Endothelial cell of umbilical vein (primary cell): ENCODE data around the gene TSPAN14. TPM values are rescaled to one million over a fixed set of nuclear protein-coding genes. Genes with fewer than 3 reads are reported as not detected.

Experiments
- BruUV-seq: library from RNA; stranded (reverse); fragments of 400-500 nt; replicated peaks from 2 replicates; lab custom pipeline; 2021; lab: Mats Ljungman, UMichigan
- CTCF ChIA-PET: fragments of 300-600, 350-600 bp; sonication (Branson Sonifier 250); formaldehyde crosslinking; loops from one replicate; lab custom pipeline; 2021; ENCODE audit warnings: antibody characterized with exemption, inconsistent platforms; lab: Charles Lee
- POLR2A ChIA-PET: fragments of 300-600, 350-600 bp; sonication (Branson Sonifier 250); formaldehyde crosslinking; loops from one replicate; lab custom pipeline; 2021; ENCODE audit warnings: antibody characterized with exemption, inconsistent platforms; lab: Charles Lee
- DNase-seq: peaks from one replicate; pipeline ENCODE4 v3.0.0-alpha.2; 2011; ENCODE audit warnings: low read depth, low spot score
- FAIRE-seq: peaks from 2 replicates; lab custom pipeline; 2011; peaks lifted over from hg19 to GRCh38; lab: Jason Lieb, UNC
- H2AFZ ChIP-seq: 2 replicates; pipeline ENCODE4 v1.6.0; 2012; ENCODE audit warnings: low read depth, low read length, control low read depth, inconsistent platforms
- H3K27ac ChIP-seq: 2 replicates; pipeline ENCODE4 v1.5.1; 2011; ENCODE audit warnings: low read depth, mild to moderate bottlenecking, control low read depth, low read length, moderate library complexity; ENCODE audit not compliant: insufficient read depth
- H3K27me3 ChIP-seq, 2 experiments: 2 replicates each; pipeline versions ENCODE4 v1.6.0 to v1.6.1; 2011; ENCODE audit warnings: low read length in 2 of 2, mixed read lengths in 1 of 2; ENCODE audit not compliant: control insufficient read depth in 2 of 2, insufficient read depth in 2 of 2
- H3K36me3 ChIP-seq, 2 experiments: 2 replicates in 1 of 2; 3 replicates in 1 of 2; pipeline ENCODE4 v1.5.1; 2011; ENCODE audit warnings: low read length in 2 of 2, mild to moderate bottlenecking in 1 of 2, moderate library complexity in 1 of 2; ENCODE audit not compliant: control insufficient read depth in 2 of 2, insufficient read depth in 2 of 2; ENCODE audit errors: extremely low read depth in 1 of 2
- H3K4me1 ChIP-seq: 3 replicates; pipeline ENCODE4 v1.5.1; 2011; ENCODE audit warnings: mild to moderate bottlenecking, low read length; ENCODE audit not compliant: control insufficient read depth, insufficient read depth; ENCODE audit errors: extremely low read depth
- H3K4me2 ChIP-seq: 2 replicates; pipeline ENCODE4 v1.6.1; 2011; ENCODE audit warnings: low read length, control low read depth, mixed read lengths; ENCODE audit not compliant: insufficient read depth
- H3K4me3 ChIP-seq, 3 experiments: fragments of 200-600 bp in 1 of 3; sonication (generic), shearing (Covaris generic) in 1 of 3; replicated peaks in 1 of 3; 2 replicates each; pipeline ENCODE4 v1.5.1; 2011 to 2016; ENCODE audit warnings: control low read depth in 3 of 3, low read length in 3 of 3, mild to moderate bottlenecking in 2 of 3, inconsistent platforms in 1 of 3, low read depth in 1 of 3, moderate library complexity in 1 of 3; ENCODE audit not compliant: insufficient read depth in 1 of 3
- H3K79me2 ChIP-seq: 2 replicates; pipeline ENCODE4 v1.6.0; 2012; ENCODE audit warnings: low read length, inconsistent platforms; ENCODE audit not compliant: control insufficient read depth, insufficient read depth
- H3K9ac ChIP-seq: replicated peaks from 2 replicates; pipeline ENCODE3; 2011; ENCODE audit warnings: low read length, control low read depth; ENCODE audit not compliant: insufficient read depth; ENCODE audit errors: extremely low read depth
- H3K9me1 ChIP-seq: replicated peaks from 3 replicates; pipeline ENCODE4 v1.6.0; 2011; ENCODE audit warnings: mild to moderate bottlenecking, low read length; ENCODE audit not compliant: control insufficient read depth, insufficient read depth; ENCODE audit errors: extremely low read depth
- H3K9me3 ChIP-seq: replicated peaks from 2 replicates; pipeline ENCODE4 v1.5.1; 2012; ENCODE audit warnings: low read length, inconsistent platforms; ENCODE audit not compliant: control insufficient read depth, insufficient read depth
- H4K20me1 ChIP-seq: replicated peaks from 2 replicates; pipeline ENCODE3; 2011; ENCODE audit warnings: mild to moderate bottlenecking, low read length; ENCODE audit not compliant: control insufficient read depth, insufficient read depth; ENCODE audit errors: extremely low read depth
- EZH2 ChIP-seq: IDR thresholded peaks from 2 replicates; pipeline ENCODE4 v1.6.1; 2012; ENCODE audit warnings: borderline replicate concordance, low read depth, mild to moderate bottlenecking, moderate library complexity, low read length, inconsistent platforms; ENCODE audit not compliant: severe bottlenecking
- FOS ChIP-seq: IDR thresholded peaks from 2 replicates; pipeline ENCODE4 v1.6.1; 2011; ENCODE audit warnings: mild to moderate bottlenecking, low read length, moderate library complexity, borderline replicate concordance; ENCODE audit not compliant: insufficient read depth
- GATA2 ChIP-seq: IDR thresholded peaks from 2 replicates; pipeline ENCODE4 v1.7.0; 2011; ENCODE audit warnings: low read depth, mild to moderate bottlenecking, moderate library complexity, mixed read lengths, low read length; ENCODE audit not compliant: insufficient read length, insufficient read depth
- JUN ChIP-seq: IDR thresholded peaks from 2 replicates; pipeline ENCODE4 v1.6.1; 2011; ENCODE audit warnings: borderline replicate concordance, low read depth; ENCODE audit not compliant: insufficient read length, insufficient read depth
- MAX ChIP-seq: IDR thresholded peaks from 2 replicates; pipeline ENCODE4 v1.6.1; 2011; ENCODE audit not compliant: insufficient read depth, insufficient read length
- MYC ChIP-seq: IDR thresholded peaks from one replicate; pipeline ENCODE4 v1.6.1; 2011; ENCODE audit warnings: mild to moderate bottlenecking, low read depth, low read length
- POLR2A ChIP-seq: IDR thresholded peaks from 2 replicates; pipeline ENCODE4 v1.6.1; 2012; ENCODE audit warnings: low read depth, mild to moderate bottlenecking, control low read depth, low read length
- POLR2AphosphoS5 ChIP-seq: IDR thresholded peaks from 2 replicates; pipeline ENCODE4 v1.6.1; 2012; ENCODE audit warnings: low read depth, mild to moderate bottlenecking, control low read depth, low read length, moderate library complexity; ENCODE audit not compliant: insufficient read depth
- dilution Hi-C: fragments of 300-500 bp; cut with MboI; formaldehyde crosslinking; loops from one replicate; pipeline ENCODE4 v1.15.0; 2019; ENCODE audit warnings: low sequenced_read_pairs; ENCODE audit not compliant: extremely low pct_ligation_motif_present
- intact Hi-C: fragments of 100-400 bp; cut with micrococcal nuclease; formaldehyde crosslinking; loops from one replicate; pipeline ENCODE4 v1.10.0; 2022
- polyA plus RNA-seq, 4 experiments: library from polyadenylated mRNA; depleted of rRNA in 3 of 4; stranded (reverse) in 3 of 4; unstranded in 1 of 4; fragments of >200 nt; gene quantifications; 2 replicates each; pipeline versions ENCODE4 v1.2.1 to v1.2.3, GENCODE V29; 2011 to 2012; ENCODE audit warnings: missing spikeins in 1 of 4
- total RNA-seq: library from RNA; stranded (reverse); gene quantifications from 2 replicates; pipeline ENCODE4 v1.2.3, GENCODE V29; 2021
- TF ChIP-seq, protein P1 (sequence below), 2 donors: IDR thresholded peaks; 1 replicate in 1 of 2; 2 replicates in 1 of 2; pipeline ENCODE4 v1.5.1; 2011; ENCODE audit warnings: low read length in 2 of 2, mild to moderate bottlenecking in 2 of 2, moderate library complexity in 2 of 2, control low read depth in 1 of 2, inconsistent platforms in 1 of 2, low read depth in 1 of 2; ENCODE audit not compliant: insufficient read depth in 1 of 2; ENCODE audit errors: extremely low read depth in 1 of 2

The TSPAN14 gene
- total and polyA plus RNA-seq, 2 donors (not counting 3 experiments of a cell fraction or from before 2014, with no cell fraction given) = 210 to 242 TPM

DNA sequence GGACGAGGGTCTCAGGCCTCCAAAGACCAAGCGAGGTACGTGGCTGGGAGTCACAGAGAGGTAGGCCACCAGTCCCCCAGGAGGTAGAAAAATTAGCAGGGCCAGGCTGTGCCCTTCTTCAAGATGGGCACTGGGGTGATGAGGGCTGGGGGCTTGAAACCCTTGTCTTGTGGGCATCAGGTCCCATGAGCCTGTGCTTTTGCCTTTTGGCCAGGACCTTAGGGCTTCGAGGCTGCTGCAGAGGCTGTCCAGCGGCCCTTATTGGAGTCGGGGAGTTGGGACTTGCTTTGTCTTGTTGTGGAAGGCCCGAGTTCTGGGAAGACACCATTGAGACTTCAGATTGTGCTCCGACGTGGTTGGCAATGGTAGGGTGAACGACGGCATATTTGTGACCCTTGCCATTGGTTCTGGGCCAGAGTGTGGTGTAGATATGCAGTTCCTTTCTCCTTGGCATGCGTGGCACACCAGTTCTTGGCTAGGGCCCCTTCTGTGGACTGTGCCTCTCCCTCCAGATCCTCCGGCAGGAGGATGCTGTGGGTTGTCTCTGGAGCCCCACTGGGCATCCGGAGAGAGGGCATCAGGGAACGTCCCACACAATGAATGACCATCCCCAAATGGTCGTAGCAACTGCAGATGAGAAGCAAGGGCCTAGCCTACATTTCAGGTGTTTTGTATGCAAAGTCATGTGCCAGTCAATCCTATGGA lies 84.5 kb downstream of the TSPAN14 start:
- ChIA-PET POLR2A (no interaction called here), CTCF (interaction anchor here (0.9 to 1.5 kb wide), 2 partner anchors 58 to 94 kb away, joined by 4 read pairs; no protein-coding TSS in a partner anchor)
- no peak overlapping the region for H3K4me3 ChIP-seq
- H4K20me1 ChIP-seq = no peaks in the 10 kb centered on the region
- peaks cover 4% of the 10 kb centered on the region for H3K4me1 ChIP-seq
- BruUV-seq = no TSS peak
- no peaks in the 10 kb centered on the region for H3K79me2 ChIP-seq
- no peaks in the 10 kb centered on the region for H3K9me1 ChIP-seq
- dilution Hi-C loops (no loop called here), intact Hi-C loops (no loop called here)
- no peak overlapping the region for H3K9ac ChIP-seq
- FAIRE-seq = no peak
- H3K36me3 ChIP-seq = no peaks in the 10 kb centered on the region
- peaks cover 2 to 4% of the 10 kb centered on the region in 2 experiments for H3K27me3 ChIP-seq
- DNase-seq = no peak
- H2AFZ ChIP-seq = no peak overlapping the region
- no peak overlapping the region for H3K27ac ChIP-seq
- no peak overlapping the region for H3K4me2 ChIP-seq
- no peaks in the 10 kb centered on the region for H3K9me3 ChIP-seq
- no peak for TF ChIP-seq POLR2A
- no peak for TF ChIP-seq MAX
- no peak for TF ChIP-seq JUN
- TF ChIP-seq, protein P1, sequence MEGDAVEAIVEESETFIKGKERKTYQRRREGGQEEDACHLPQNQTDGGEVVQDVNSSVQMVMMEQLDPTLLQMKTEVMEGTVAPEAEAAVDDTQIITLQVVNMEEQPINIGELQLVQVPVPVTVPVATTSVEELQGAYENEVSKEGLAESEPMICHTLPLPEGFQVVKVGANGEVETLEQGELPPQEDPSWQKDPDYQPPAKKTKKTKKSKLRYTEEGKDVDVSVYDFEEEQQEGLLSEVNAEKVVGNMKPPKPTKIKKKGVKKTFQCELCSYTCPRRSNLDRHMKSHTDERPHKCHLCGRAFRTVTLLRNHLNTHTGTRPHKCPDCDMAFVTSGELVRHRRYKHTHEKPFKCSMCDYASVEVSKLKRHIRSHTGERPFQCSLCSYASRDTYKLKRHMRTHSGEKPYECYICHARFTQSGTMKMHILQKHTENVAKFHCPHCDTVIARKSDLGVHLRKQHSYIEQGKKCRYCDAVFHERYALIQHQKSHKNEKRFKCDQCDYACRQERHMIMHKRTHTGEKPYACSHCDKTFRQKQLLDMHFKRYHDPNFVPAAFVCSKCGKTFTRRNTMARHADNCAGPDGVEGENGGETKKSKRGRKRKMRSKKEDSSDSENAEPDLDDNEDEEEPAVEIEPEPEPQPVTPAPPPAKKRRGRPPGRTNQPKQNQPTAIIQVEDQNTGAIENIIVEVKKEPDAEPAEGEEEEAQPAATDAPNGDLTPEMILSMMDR (IDR thresholded peaks at IDR 0.05; ENCODE audit: extremely low read depth in 1 of 2, insufficient read depth in 1 of 2, low read depth in 1 of 2, low read length in 2 of 2) = no peak
- no peak for TF ChIP-seq EZH2
- TF ChIP-seq POLR2AphosphoS5 = no peak
- no peak for TF ChIP-seq MYC
- no peak for TF ChIP-seq FOS
- TF ChIP-seq GATA2 = no peak
